Panc1 (cell line): ENCODE data around the gene MNDA. TPM values are rescaled to one million over a fixed set of nuclear protein-coding genes. Genes with fewer than 3 reads are reported as not detected.

ENCODE experiments used
- ATAC-seq: fragments of 200-7000 bp; cut with Tn5 transposase; 2 replicates; pipeline ENCODE4 v1.9.1; 2020; ENCODE audit warnings: mild to moderate bottlenecking, moderate library complexity
- BruUV-seq: library from RNA; stranded (reverse); fragments of 400-500 nt; replicated peaks from 2 replicates; lab custom pipeline; 2021; lab: Mats Ljungman, UMichigan
- CTCF ChIA-PET: fragments of 300-600 bp; sonication (Branson Sonifier 250); formaldehyde crosslinking; loops from one replicate; lab custom pipeline; 2022; ENCODE audit warnings: antibody characterized with exemption; lab: Charles Lee
- POLR2A ChIA-PET: fragments of 300-600 bp; sonication (Branson Sonifier 250); formaldehyde crosslinking; loops from one replicate; lab custom pipeline; 2022; ENCODE audit warnings: antibody characterized with exemption; lab: Charles Lee
- DNase-seq: peaks from one replicate; pipeline ENCODE4 v3.0.0-alpha.2; 2010; ENCODE audit warnings: low read depth, low spot score
- H3K27ac ChIP-seq: 2 replicates; pipeline ENCODE4 v1.5.1; 2011; ENCODE audit warnings: mild to moderate bottlenecking, low read length, inconsistent platforms
- H3K27me3 ChIP-seq: fragments of 200-500 bp; sonication (Bioruptor generic); 2 replicates; pipeline ENCODE4 v1.6.0; 2014; ENCODE audit warnings: low read length, inconsistent platforms; ENCODE audit not compliant: control insufficient read depth, insufficient read depth
- H3K36me3 ChIP-seq: fragments of 200-500 bp; sonication (Bioruptor generic); 2 replicates; pipeline ENCODE4 v1.5.1; 2014; ENCODE audit warnings: inconsistent platforms, mild to moderate bottlenecking, low read length, moderate library complexity; ENCODE audit not compliant: control insufficient read depth, insufficient read depth
- H3K4me1 ChIP-seq: 2 replicates; pipeline ENCODE4 v1.5.1; 2011; ENCODE audit warnings: inconsistent platforms, mild to moderate bottlenecking, low read length, moderate library complexity; ENCODE audit not compliant: control insufficient read depth, insufficient read depth
- H3K4me3 ChIP-seq, 2 experiments: 2 replicates each; pipeline ENCODE4 v1.5.1; 2011 to 2012; ENCODE audit warnings: low read depth in 2 of 2, low read length in 2 of 2, mild to moderate bottlenecking in 2 of 2, inconsistent platforms in 1 of 2, moderate library complexity in 1 of 2
- H3K9me3 ChIP-seq: fragments of 200-500 bp; sonication (Bioruptor generic); 2 replicates; pipeline ENCODE4 v1.5.1; 2014; ENCODE audit warnings: low read depth, mild to moderate bottlenecking, inconsistent platforms, low read length, moderate library complexity; ENCODE audit not compliant: control insufficient read depth, insufficient read depth
- CTCF ChIP-seq: fragments of 450-650 bp; IDR thresholded peaks from 2 replicates; pipeline ENCODE4 v1.5.1; 2017; ENCODE audit warnings: mild to moderate bottlenecking
- POLR2AphosphoS5 ChIP-seq: IDR thresholded peaks from 2 replicates; pipeline ENCODE4 v1.6.1; 2012; ENCODE audit warnings: mild to moderate bottlenecking, low read depth, low read length, moderate library complexity
- SIN3A ChIP-seq: IDR thresholded peaks from 2 replicates; pipeline ENCODE4 v1.6.1; 2012; ENCODE audit warnings: low read depth, mild to moderate bottlenecking, low read length, moderate library complexity, borderline replicate concordance; ENCODE audit not compliant: insufficient read depth
- TCF7L2 ChIP-seq: IDR thresholded peaks from 2 replicates; pipeline ENCODE4 v1.6.1; 2011; ENCODE audit warnings: mild to moderate bottlenecking, low read depth, low read length, inconsistent platforms
- in situ Hi-C: cut with HindIII; loops from 2 replicates; pipeline ENCODE4 v1.10.0; 2016; ENCODE audit warnings: low sequenced_read_pairs, low pct_unique_long_range_greater_than_20kb
- intact Hi-C: fragments of 100-400 bp; cut with micrococcal nuclease; formaldehyde crosslinking; loops from one replicate; pipeline ENCODE4 v1.10.0; 2022; ENCODE audit not compliant: unreplicated experiment
- total RNA-seq: library from RNA; stranded (reverse); gene quantifications from one replicate; pipeline ENCODE4 v1.2.1, GENCODE V29; 2021; ENCODE audit not compliant: unreplicated experiment
- TF ChIP-seq, protein P1 (sequence below), 2 experiments: IDR thresholded peaks; 2 replicates each; pipeline ENCODE4 v1.6.1; 2011 to 2012; ENCODE audit warnings: low read depth in 2 of 2, control low read depth in 1 of 2, low read length in 1 of 2, mild to moderate bottlenecking in 1 of 2, moderate library complexity in 1 of 2; ENCODE audit not compliant: insufficient read depth in 1 of 2

MNDA gene
- total RNA-seq, 1 experiment from 2014 or later: not detected

DNA sequence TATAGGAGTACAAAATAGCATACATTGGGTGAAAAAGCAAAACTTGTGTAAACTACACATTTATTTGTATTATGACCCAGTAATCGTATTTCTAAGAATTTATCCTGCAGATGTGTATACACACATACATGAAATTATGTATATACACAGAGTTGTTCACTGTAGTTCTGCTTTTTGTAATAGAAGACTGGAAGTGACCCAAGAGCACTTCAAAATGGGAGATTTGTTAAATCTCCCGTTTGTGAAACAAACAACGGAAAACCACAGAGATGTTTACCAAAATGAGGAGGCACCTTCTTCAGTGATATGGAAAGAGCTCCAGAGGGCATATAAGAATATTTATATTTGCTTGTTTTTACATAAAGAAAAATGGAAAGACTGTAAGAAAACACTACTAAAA lies 18.0 kb upstream of the MNDA start:
- TF ChIP-seq SIN3A (no peak), TCF7L2 (no peak), CTCF (no peak), POLR2AphosphoS5 (no peak)
- TF ChIP-seq, protein P1, sequence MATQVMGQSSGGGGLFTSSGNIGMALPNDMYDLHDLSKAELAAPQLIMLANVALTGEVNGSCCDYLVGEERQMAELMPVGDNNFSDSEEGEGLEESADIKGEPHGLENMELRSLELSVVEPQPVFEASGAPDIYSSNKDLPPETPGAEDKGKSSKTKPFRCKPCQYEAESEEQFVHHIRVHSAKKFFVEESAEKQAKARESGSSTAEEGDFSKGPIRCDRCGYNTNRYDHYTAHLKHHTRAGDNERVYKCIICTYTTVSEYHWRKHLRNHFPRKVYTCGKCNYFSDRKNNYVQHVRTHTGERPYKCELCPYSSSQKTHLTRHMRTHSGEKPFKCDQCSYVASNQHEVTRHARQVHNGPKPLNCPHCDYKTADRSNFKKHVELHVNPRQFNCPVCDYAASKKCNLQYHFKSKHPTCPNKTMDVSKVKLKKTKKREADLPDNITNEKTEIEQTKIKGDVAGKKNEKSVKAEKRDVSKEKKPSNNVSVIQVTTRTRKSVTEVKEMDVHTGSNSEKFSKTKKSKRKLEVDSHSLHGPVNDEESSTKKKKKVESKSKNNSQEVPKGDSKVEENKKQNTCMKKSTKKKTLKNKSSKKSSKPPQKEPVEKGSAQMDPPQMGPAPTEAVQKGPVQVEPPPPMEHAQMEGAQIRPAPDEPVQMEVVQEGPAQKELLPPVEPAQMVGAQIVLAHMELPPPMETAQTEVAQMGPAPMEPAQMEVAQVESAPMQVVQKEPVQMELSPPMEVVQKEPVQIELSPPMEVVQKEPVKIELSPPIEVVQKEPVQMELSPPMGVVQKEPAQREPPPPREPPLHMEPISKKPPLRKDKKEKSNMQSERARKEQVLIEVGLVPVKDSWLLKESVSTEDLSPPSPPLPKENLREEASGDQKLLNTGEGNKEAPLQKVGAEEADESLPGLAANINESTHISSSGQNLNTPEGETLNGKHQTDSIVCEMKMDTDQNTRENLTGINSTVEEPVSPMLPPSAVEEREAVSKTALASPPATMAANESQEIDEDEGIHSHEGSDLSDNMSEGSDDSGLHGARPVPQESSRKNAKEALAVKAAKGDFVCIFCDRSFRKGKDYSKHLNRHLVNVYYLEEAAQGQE (IDR thresholded peaks at IDR 0.05; ENCODE audit: insufficient read depth in 1 of 2, low read depth in 2 of 2, low read length in 1 of 2): no peak
- POLR2A ChIA-PET: no interaction called here
- Histone ChIP-seq H3K27me3 (no peaks in the 10 kb centered on the region), H3K27ac (no peak overlapping the region), H3K4me3 (no peak overlapping the region), H3K9me3 (no peaks in the 10 kb centered on the region), H3K36me3 (no peaks in the 10 kb centered on the region), H3K4me1 (no peaks in the 10 kb centered on the region)
- no TSS peak for BruUV-seq
- DNase-seq: no peak
- CTCF ChIA-PET: no interaction called here
- intact Hi-C loops (no loop called here), in situ Hi-C loops (no loop called here)
- no peak for ATAC-seq

GRCh38 chr1:158814970-158815369 lies 16.2 kb upstream of the MNDA start:
- ATAC-seq: no peak
- Histone ChIP-seq H3K4me3 (no peak overlapping the region), H3K27ac (no peak overlapping the region), H3K4me1 (no peaks in the 10 kb centered on the region), H3K9me3 (no peaks in the 10 kb centered on the region), H3K27me3 (no peaks in the 10 kb centered on the region), H3K36me3 (no peaks in the 10 kb centered on the region)
- ChIA-PET CTCF (no interaction called here), POLR2A (no interaction called here)
- intact Hi-C loops (no loop called here), in situ Hi-C loops (no loop called here)
- DNase-seq: no peak
- TF ChIP-seq POLR2AphosphoS5 (no peak), CTCF (no peak), TCF7L2 (no peak), SIN3A (no peak)
- TF ChIP-seq, protein P1 (IDR thresholded peaks at IDR 0.05; ENCODE audit: insufficient read depth in 1 of 2, low read depth in 2 of 2, low read length in 1 of 2): no peak
- BruUV-seq: no TSS peak
